Measurements from ENCODE around the gene CKS1B.

The CKS1B gene

GRCh38 chr1:155019377-155020245 lies 45.1 kb downstream of the CKS1B start:
- H3K27me3 Mint-ChIP-seq (ENCODE audit: low read depth) = no peaks in the 10 kb centered on the region
- peaks cover 28% of the 10 kb centered on the region for H3K4me1 Mint-ChIP-seq (ENCODE audit: low read depth)
- H3K4me3 Mint-ChIP-seq = no peak overlapping the region
- peak overlapping the region; percentile 22 for H3K27ac Mint-ChIP-seq
- H3K36me3 Mint-ChIP-seq (ENCODE audit: low read depth) = peaks cover 37% of the 10 kb centered on the region
- DNase-seq (ENCODE audit: low spot score) = no peak
- H3K9me3 Mint-ChIP-seq = no peaks in the 10 kb centered on the region

- Mint-ChIP-seq H3K36me3 (ENCODE audit: low read depth) (peaks cover 21% of the 10 kb centered on the region), H3K27ac (no peak overlapping the region), H3K27me3 (ENCODE audit: low read depth) (no peaks in the 10 kb centered on the region), H3K4me1 (ENCODE audit: low read depth) (peaks cover 11% of the 10 kb centered on the region), H3K9me3 (no peaks in the 10 kb centered on the region), H3K4me3 (no peak overlapping the region)
- DNase-seq (ENCODE audit: low spot score) = no peak
Observed at GRCh38 chr1:155022136-155022926, 47.9 kb downstream of the CKS1B start.

GRCh38 chr1:155022927-155023236 lies 48.4 kb downstream of the CKS1B start:
- no peaks in the 10 kb centered on the region for H3K9me3 Mint-ChIP-seq
- H3K36me3 Mint-ChIP-seq (ENCODE audit: low read depth) = peaks cover 17% of the 10 kb centered on the region
- no peaks in the 10 kb centered on the region for H3K27me3 Mint-ChIP-seq (ENCODE audit: low read depth)
- no peak for DNase-seq (ENCODE audit: low spot score)
- H3K4me1 Mint-ChIP-seq (ENCODE audit: low read depth) = peaks cover 11% of the 10 kb centered on the region
- no peak overlapping the region for H3K27ac Mint-ChIP-seq
- no peak overlapping the region for H3K4me3 Mint-ChIP-seq

- Mint-ChIP-seq H3K4me1 (ENCODE audit: low read depth) (peaks cover 11% of the 10 kb centered on the region), H3K27ac (no peak overlapping the region), H3K9me3 (no peaks in the 10 kb centered on the region), H3K36me3 (ENCODE audit: low read depth) (peaks cover 15% of the 10 kb centered on the region), H3K27me3 (ENCODE audit: low read depth) (no peaks in the 10 kb centered on the region), H3K4me3 (no peak overlapping the region)
- no peak for DNase-seq (ENCODE audit: low spot score)
Observed at GRCh38 chr1:155023627-155024026, 49.1 kb downstream of the CKS1B start.

GRCh38 chr1:155024315-155024714 lies 49.8 kb downstream of the CKS1B start:
- Mint-ChIP-seq H3K9me3 (no peaks in the 10 kb centered on the region), H3K36me3 (ENCODE audit: low read depth) (peaks cover 11% of the 10 kb centered on the region), H3K27ac (no peak overlapping the region), H3K4me3 (no peak overlapping the region), H3K4me1 (ENCODE audit: low read depth) (peaks cover 11% of the 10 kb centered on the region), H3K27me3 (ENCODE audit: low read depth) (no peaks in the 10 kb centered on the region)
- DNase-seq (ENCODE audit: low spot score) = no peak

- Mint-ChIP-seq H3K27ac (no peak overlapping the region), H3K4me1 (ENCODE audit: low read depth) (peaks cover 6% of the 10 kb centered on the region), H3K27me3 (ENCODE audit: low read depth) (no peaks in the 10 kb centered on the region), H3K9me3 (no peaks in the 10 kb centered on the region), H3K4me3 (no peak overlapping the region), H3K36me3 (ENCODE audit: low read depth) (no peaks in the 10 kb centered on the region)
- DNase-seq (ENCODE audit: low spot score) = no peak
Observed at GRCh38 chr1:155026154-155026553, 51.7 kb downstream of the CKS1B start.

- no peak for DNase-seq (ENCODE audit: low spot score)
- H3K4me1 Mint-ChIP-seq (ENCODE audit: low read depth) = peaks cover 3% of the 10 kb centered on the region
- no peak overlapping the region for H3K4me3 Mint-ChIP-seq
- no peaks in the 10 kb centered on the region for H3K27me3 Mint-ChIP-seq (ENCODE audit: low read depth)
- H3K9me3 Mint-ChIP-seq = no peaks in the 10 kb centered on the region
- H3K36me3 Mint-ChIP-seq (ENCODE audit: low read depth) = no peaks in the 10 kb centered on the region
- H3K27ac Mint-ChIP-seq = no peak overlapping the region
Observed at GRCh38 chr1:155026588-155026987, 52.1 kb downstream of the CKS1B start.

Measured in T-helper 2 cell treated with Interferon-gamma antibody and Interleukin-4, amounts not matched to agents 5 μg/mL and 100 μg/mL, for 36 hours (primary cell).